ENCODE measurements around the gene USP13.

USP13 gene

GRCh38 chr3:179687967-179688535, 35.2 kb downstream of the USP13 start:
- no peak overlapping the region for H3K27ac ChIP-seq
- no peak for TF ChIP-seq CTCF (conservative IDR thresholded peaks at IDR 0.05)

DNA sequence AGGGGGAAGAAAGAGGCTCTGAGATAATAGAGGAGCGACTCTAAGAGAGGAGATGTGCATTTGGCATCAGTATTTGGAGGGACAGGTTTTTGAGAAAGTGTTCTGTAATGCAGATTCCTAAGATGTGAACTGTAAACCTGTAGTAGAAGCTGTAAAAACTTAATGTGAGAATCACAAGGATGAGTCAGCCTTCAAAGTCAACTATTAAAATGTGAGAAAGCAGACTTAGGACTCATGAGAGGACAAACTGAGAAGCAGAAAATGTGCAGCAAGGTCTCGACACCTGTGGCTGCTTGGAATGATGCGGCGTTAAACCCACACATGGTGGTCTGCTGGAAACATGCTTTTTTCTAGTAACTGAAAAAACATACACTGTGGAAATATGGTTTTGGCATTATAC, 36.0 kb downstream of the USP13 start:
- H3K27ac ChIP-seq = no peak overlapping the region
- no peak for TF ChIP-seq CTCF (conservative IDR thresholded peaks at IDR 0.05)

DNA sequence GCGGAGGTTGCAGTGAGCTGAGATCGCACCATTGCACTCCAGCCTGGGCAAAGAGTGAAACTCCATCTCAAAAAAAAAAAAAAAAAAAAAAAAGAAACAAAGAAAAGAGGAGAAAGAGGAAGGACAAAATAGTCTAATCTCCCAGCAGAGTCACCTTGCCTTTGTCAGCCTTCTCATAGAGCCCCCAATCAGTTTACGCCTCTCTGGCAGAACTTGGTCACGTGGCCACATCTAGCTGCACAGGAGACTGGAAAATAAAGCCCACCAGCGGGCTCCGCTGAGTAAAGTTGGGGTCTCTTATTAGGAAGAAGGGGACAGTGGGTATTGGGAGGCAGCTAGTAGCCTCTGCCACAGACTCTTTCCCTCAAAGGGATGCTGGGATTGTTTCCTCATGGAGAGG, 41.9 kb downstream of the USP13 start:
- TF ChIP-seq CTCF (conservative IDR thresholded peaks at IDR 0.05) = no peak

GRCh38 chr3:179695672-179696313, 43.0 kb downstream of the USP13 start:
- no peak overlapping the region for H3K27ac ChIP-seq
- no peak for TF ChIP-seq CTCF (conservative IDR thresholded peaks at IDR 0.05)

More for the DNA sequence above, 41.9 kb downstream of the USP13 start:
- no peak overlapping the region for H3K27ac ChIP-seq

DNA sequence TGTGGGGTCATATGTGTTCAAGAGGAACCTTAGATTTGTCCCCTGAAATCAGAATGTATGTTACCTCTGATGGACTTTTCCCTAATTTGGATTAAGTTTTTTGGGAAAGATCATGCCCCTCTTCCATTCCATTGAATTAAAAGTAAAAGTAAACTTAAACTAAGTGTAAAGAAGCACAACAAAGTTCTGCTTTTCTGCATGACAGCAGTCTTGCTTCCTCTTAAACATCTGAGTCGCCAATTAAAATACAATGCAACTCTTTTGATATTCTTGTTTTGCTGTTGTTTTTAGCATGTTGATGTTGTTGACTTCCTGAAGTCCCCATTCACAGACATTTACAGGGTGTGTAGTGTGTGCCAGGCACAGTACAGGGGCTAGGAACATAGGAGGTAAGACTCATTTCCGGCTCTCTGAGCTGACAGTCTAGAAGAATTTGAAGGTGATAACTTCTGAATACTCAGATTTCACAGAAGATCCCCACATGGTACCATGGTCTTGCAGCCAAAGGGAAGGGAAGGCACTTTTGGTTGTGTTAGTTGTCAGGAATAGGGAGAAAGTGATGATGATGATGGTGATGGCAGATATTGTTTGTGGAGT, 45.0 kb downstream of the USP13 start:
- no peak overlapping the region for H3K27ac ChIP-seq
- no peak for TF ChIP-seq CTCF (conservative IDR thresholded peaks at IDR 0.05)

- TF ChIP-seq CTCF (conservative IDR thresholded peaks at IDR 0.05) = no peak
- H3K27ac ChIP-seq = no peak overlapping the region
Measured at GRCh38 chr3:179700716-179701115, 47.9 kb downstream of the USP13 start.

DNA sequence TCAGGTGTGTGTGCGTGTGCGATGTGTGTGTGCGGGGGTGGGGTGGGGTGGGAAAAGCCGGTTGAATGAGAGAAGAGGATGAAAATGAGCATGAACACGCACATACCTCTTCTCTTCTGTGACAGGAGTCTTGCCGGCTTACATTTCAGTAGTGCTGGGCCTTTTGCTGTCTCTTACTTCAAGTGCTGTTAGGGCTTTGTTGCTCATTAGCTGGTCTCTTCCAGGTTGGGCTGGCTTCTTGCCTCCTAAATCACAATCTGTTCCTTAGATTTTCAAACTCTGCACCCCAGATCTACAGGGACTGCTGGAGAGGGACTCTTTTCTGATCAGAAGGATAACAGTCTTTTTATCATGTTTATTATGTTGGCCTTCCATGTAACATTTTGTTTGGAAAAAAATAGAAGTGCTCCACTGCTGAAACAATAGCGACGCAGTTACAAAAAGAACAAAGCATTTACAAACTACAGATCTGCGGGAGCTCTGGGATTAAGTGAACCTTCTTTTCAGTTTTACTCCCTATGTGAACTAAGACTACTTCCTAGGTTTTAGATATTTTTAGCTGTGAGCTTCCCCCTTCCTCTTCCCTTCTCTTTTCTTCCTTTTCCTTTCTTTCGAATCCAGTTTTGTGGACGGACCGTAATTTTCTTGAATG, 48.5 kb downstream of the USP13 start:
- TF ChIP-seq CTCF (conservative IDR thresholded peaks at IDR 0.05) = no peak
- H3K27ac ChIP-seq = no peak overlapping the region
